ENCODE measurements around the gene MAP2K5. TPM values are rescaled to one million over a fixed set of nuclear protein-coding genes. Genes with fewer than 3 reads are reported as not detected.

The MAP2K5 gene
- total RNA-seq, 6 experiments from 2014 or later = 5.0 to 11.6 (median 8.8) TPM

DNA sequence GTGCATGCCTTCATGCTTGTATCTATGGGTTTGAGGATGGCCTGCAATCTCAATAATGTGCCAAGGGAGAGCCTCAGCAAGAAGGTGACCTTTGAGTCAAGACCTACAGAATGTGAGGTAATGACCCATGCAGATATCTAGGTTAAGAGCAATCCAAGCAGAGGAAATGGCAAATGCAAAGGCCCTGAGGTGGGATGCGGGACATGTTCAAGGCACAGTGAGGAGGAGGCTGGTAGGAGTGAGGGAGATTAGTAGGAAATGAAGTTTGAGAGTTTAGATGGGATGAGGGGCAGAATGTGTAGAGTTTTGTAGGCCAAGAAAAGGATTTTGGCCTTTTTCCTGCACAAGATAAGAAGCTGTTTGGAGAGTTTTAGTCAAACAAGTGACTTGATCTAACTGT is 4.7 kb upstream of the MAP2K5 start:
- ATAC-seq = no peak
- 85% methylated on average over 1 of the region's 1 CpG for WGBS (ENCODE audit: insufficient coverage, low coverage, low lambda C conversion rate, missing lambda C conversion rate)
- Histone ChIP-seq H3K4me1 (peaks cover 0 to 3% (median 0%) of the 10 kb centered on the region in 4 donors), H3K36me3 (no peaks in the 10 kb centered on the region), H3K27ac (no peak overlapping the region), H3K27me3 (no peaks in the 10 kb centered on the region), H3K9me3 (no peaks in the 10 kb centered on the region), H3K4me3 (no peak overlapping the region)
- no peak for DNase-seq
- no peak for TF ChIP-seq POLR2A (IDR thresholded peaks at IDR 0.05)
- intact Hi-C loops (cut with DNase I) = no loop called here

DNA sequence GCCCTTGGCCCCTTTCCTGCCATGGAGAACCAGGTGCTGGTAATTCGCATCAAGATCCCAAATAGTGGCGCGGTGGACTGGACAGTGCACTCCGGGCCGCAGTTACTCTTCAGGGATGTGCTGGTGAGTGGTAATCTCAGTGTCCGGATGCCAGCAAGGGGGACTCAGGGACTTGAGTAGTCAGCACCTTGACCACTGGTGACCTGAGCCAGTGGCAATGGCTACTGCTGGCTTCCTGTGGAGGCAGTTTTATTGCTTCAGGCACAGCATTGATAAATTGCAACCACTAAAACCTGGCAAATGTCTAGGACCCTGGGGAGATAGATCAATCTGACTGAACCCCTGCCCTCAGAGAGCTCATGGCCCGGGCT is 830 bp downstream of the MAP2K5 start:
- ATAC-seq = peak; percentile 22 to 43 (median 34)
- Histone ChIP-seq H3K36me3 (peaks cover 0 to 11% (median 0%) of the 10 kb centered on the region in 4 donors), H3K4me3 (peak overlapping the region; percentile 55 to 97 (median 90)), H3K9me3 (no peaks in the 10 kb centered on the region), H3K27ac (peak overlapping the region in 2 of 3 donors; percentile 67 to 70), H3K27me3 (no peaks in the 10 kb centered on the region), H3K4me1 (peaks cover 0 to 10% (median 2%) of the 10 kb centered on the region in 4 donors)
- WGBS (ENCODE audit: insufficient coverage, low coverage, low lambda C conversion rate, missing lambda C conversion rate) = no CpG with 5 or more reads among the region's 7 CpGs
- peak in 1 of 3 donors; percentile 48 for DNase-seq
- intact Hi-C loops (cut with DNase I) = no loop called here
- TF ChIP-seq CTCF (IDR thresholded peaks at IDR 0.05) = no peak
- no peak for TF ChIP-seq POLR2A (IDR thresholded peaks at IDR 0.05)

DNA sequence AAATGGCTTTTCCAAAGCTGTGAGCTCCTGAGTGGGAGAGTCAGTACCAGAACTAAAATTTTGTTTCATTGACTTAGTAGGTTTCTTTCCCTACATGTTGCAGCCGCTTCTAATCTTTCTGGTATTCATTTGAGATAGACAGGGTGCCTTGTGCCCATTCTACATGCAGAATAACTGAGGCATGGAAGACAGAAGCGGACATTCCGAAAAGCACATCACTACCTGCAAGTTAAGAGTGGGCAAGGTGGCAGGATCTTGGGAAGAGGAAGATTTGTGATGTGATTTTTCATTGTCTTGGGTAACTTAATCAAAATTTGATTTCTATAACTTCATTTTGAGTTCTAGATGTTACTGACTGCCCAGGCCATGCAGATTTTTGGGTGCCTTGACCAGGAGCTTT is 2.0 kb downstream of the MAP2K5 start:
- peaks cover 0 to 10% (median 2%) of the 10 kb centered on the region in 4 donors for H3K4me1 ChIP-seq
- H3K27me3 ChIP-seq = no peaks in the 10 kb centered on the region
- WGBS (ENCODE audit: insufficient coverage, low coverage, low lambda C conversion rate, missing lambda C conversion rate) = 55% methylated on average over 2 of the region's 3 CpGs
- H3K9me3 ChIP-seq = no peaks in the 10 kb centered on the region
- H3K27ac ChIP-seq = no peak overlapping the region
- H3K4me3 ChIP-seq = no peak overlapping the region
- no peak for DNase-seq
- H3K36me3 ChIP-seq = peaks cover 0 to 11% (median 0%) of the 10 kb centered on the region in 4 donors
- intact Hi-C loops (cut with DNase I) = no loop called here
- TF ChIP-seq POLR2A (IDR thresholded peaks at IDR 0.05) = no peak
- no peak for TF ChIP-seq CTCF (IDR thresholded peaks at IDR 0.05)
- no peak for ATAC-seq

- H3K27ac ChIP-seq = no peak overlapping the region
- intact Hi-C loops (cut with DNase I) = no loop called here
- H3K36me3 ChIP-seq = peaks cover 0 to 11% (median under 1%) of the 10 kb centered on the region in 4 donors
- H3K4me3 ChIP-seq = no peak overlapping the region
- no peaks in the 10 kb centered on the region for H3K27me3 ChIP-seq
- no peak for DNase-seq
- no peaks in the 10 kb centered on the region for H3K9me3 ChIP-seq
- ATAC-seq = no peak
- peaks cover 0 to 10% (median 2%) of the 10 kb centered on the region in 4 donors for H3K4me1 ChIP-seq
- WGBS (ENCODE audit: insufficient coverage, low coverage, low lambda C conversion rate, missing lambda C conversion rate) = 88% methylated on average over 3 of the region's 3 CpGs
- no peak for TF ChIP-seq CTCF (IDR thresholded peaks at IDR 0.05)
- TF ChIP-seq POLR2A (IDR thresholded peaks at IDR 0.05) = no peak
These were observed 3.4 kb downstream of the MAP2K5 start for GRCh38 chr15:67545864-67546263.

GRCh38 chr15:67547064-67547463 is 4.6 kb downstream of the MAP2K5 start:
- intact Hi-C loops (cut with DNase I) = no loop called here
- Histone ChIP-seq H3K9me3 (no peaks in the 10 kb centered on the region), H3K36me3 (peaks cover 0 to 11% (median 2%) of the 10 kb centered on the region in 4 donors), H3K27ac (no peak overlapping the region), H3K4me3 (no peak overlapping the region), H3K27me3 (no peaks in the 10 kb centered on the region), H3K4me1 (peaks cover 0 to 10% (median 0%) of the 10 kb centered on the region in 4 donors)
- TF ChIP-seq CTCF (IDR thresholded peaks at IDR 0.05) = no peak
- no peak for DNase-seq
- ATAC-seq = no peak
- 88% methylated on average over 2 of the region's 2 CpGs for WGBS (ENCODE audit: insufficient coverage, low coverage, low lambda C conversion rate, missing lambda C conversion rate)

All from right lobe of liver (tissue), 6 donors.